GM18519 (cell line): Measurements from ENCODE around the gene EPHA5.

Experiments used
- ATAC-seq: cut with Tn5 transposase; IDR thresholded peaks from one replicate; pipeline ENCODE4 v1.9.1; 2021; ENCODE audit warnings: mild to moderate bottlenecking, moderate library complexity; ENCODE audit not compliant: unreplicated experiment, low FRiP score

Gene EPHA5

DNA sequence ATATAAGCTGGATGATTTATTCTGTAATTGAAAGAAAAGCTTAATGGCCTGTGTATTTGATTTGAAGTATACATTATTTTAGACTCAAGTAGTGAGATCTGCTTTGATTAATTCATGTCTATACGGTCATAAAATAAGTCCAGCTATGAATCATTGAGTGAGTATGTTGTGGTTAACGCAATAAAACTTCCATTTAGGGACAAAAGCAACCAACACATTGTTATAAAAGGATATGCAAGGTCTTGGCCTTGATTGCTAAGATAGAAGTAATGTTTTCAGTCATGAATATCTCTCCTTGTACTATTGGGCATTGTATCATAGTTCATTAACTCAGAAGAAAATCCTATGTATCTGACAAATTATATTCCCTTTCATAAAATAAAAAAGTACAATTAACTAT, 162.1 kb downstream of the EPHA5 start:
- no peak for ATAC-seq

DNA sequence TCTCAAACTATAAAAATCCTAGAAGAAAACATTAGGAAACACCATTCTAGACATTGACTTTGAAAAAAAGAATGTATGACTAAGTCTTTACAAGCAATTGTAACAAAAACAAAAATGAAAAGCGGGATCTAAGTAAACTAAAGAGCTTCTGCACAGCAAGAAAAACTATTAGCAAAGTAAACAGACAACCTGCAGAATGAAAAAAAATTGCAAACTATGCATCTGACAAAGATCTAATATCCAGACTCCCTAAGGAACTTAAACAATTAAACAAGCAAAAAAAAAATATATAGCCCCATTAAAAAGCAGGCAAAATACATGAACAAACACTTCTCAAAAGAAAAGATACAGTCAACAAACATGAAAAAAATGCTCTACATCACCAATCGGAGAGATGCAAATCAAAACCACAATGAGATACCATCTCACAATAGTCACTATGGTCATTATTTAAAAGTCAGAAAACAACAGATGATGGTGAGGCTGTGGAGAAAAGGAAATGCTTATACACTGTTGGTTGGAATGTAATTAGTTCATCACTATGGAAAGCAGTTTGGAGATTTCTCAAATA, 168.1 kb downstream of the EPHA5 start:
- no peak for ATAC-seq

- no peak for ATAC-seq
These were observed 171.7 kb downstream of the EPHA5 start for GRCh38 chr4:65498606-65499005.

GRCh38 chr4:65495439-65495838, 174.8 kb downstream of the EPHA5 start:
- ATAC-seq, result no peak

- ATAC-seq, result no peak
These were observed 187.9 kb downstream of the EPHA5 start for GRCh38 chr4:65482410-65482809.

GRCh38 chr4:65472531-65472930, 197.8 kb downstream of the EPHA5 start:
- no peak for ATAC-seq

GRCh38 chr4:65467068-65467680, 203.1 kb downstream of the EPHA5 start:
- no peak for ATAC-seq

- ATAC-seq, result no peak
These were observed 208.5 kb downstream of the EPHA5 start for GRCh38 chr4:65461781-65462180.

DNA sequence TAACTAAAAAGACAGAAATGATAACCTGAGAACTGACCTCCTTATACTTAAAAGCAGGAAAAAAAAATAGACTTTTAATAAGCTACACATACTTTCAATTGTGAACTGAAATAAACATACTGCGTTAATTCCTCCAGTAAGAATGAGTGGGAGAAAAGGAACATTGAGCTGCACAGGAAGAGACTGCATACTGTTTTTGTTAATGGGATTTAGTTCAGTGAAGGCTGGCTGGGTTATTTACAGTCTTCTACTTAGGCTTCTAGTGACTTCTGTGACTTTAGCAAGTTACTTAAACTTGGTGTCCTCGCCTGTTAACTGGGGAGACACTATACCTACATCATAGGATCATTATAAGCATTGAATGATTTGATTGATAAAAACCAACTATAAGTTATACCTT, 213.3 kb downstream of the EPHA5 start:
- ATAC-seq, result no peak

GRCh38 chr4:65456579-65456978, 213.7 kb downstream of the EPHA5 start:
- ATAC-seq, result no peak

- ATAC-seq, result no peak
These were observed 216.9 kb downstream of the EPHA5 start for GRCh38 chr4:65453398-65453797.

- ATAC-seq, result no peak
These were observed 219.4 kb downstream of the EPHA5 start for GRCh38 chr4:65450899-65451298.

DNA sequence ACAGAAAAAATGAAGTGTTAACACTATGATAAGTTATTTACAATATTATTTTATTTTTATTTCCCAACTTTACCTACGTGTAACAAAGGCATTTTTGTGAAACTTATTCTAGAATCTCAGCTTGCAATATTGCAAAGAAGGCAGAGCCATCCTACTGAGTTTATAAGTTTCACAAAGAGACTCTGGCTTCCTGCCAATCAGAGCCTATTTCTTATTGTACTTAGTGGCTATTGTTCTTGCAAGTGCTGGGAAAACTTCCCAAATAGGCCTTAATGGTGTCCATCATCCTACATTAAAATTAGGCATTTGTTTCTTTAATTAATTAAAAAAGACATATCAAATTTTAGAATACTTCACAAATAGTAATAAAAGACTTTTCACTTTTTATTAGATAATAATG, 233.2 kb downstream of the EPHA5 start:
- ATAC-seq, result no peak

DNA sequence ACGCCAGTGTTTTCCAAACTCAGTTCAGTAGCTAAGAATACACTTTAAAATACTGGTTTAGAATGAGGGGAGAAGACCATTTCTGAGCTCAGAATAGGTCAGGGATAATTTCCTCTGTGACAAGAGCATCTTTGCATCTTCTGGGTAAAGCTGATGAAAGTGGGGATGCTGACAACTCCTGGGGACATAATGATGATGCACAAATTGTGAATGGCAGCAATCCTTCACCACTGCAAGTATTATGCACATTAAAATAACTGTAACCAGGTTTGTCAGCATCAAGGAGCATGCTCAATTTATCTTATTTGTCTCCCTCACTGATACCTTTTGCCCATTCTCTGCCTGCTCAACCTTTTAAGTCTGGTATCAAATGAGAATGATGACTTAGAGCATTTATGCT, 248.2 kb downstream of the EPHA5 start:
- ATAC-seq, result no peak

- ATAC-seq, result no peak
These were observed 250.3 kb downstream of the EPHA5 start for GRCh38 chr4:65420036-65420435.

- ATAC-seq, result no peak
These were observed 253.4 kb downstream of the EPHA5 start for GRCh38 chr4:65416891-65417290.

GRCh38 chr4:65407483-65407882, 262.8 kb downstream of the EPHA5 start:
- no peak for ATAC-seq

DNA sequence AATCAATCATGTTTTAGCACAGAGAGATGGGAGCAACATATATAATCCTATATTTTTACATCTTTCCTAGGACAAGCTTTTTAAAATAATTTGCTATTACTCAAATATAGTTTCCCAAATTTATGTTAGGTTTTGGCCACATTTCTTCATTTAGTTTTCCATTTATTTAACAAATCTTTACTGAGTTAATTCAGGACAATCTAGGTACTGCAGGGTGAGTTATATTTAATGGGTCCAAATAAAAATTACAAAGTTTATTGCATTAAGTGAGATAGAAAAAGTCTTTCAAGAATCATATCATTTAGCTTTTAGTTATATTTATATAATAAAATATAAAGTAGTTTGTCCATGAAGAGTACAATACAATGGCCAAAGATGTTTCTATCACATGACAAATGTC, 269.2 kb downstream of the EPHA5 start:
- ATAC-seq, result no peak

DNA sequence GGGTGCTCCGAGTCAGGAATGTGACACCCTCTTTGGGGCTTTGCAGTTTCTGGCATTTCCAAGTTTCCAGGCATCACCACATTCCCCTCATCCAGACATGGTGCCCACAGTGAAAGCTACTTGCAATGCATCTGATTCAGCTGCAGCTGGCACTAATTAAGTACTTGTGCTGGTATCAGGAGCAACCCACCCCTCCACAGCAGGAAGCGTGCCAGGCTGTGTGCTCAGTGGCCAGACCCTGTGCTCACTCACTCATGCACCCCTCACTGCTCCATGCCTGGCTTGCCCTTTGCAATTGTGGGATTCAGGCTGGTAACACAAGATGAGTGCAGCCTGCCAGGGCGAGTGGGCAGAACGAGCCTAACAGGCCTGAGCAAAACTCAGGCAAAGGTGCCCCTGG, 271.2 kb downstream of the EPHA5 start:
- ATAC-seq, result no peak

DNA sequence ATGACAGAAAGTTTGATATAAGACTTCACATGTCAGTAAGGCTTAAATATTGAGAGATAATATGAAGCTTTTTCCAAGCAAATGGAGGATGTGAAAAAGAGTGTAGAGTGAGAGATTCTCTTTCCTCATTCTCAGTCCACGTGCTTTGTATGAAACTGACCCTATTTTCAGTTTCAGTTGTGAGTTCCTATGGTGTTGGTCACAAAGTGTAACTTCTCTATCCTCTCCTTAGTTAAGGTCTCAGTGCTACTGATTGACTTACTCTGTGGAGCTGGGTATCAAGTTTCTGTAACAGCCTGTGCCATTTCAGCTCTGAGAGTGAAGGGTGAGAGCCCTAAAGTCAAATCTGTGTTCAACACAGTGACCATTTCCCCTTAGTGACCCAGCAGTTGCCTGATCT, 277.2 kb downstream of the EPHA5 start:
- no peak for ATAC-seq

- ATAC-seq, result no peak
These were observed 277.8 kb downstream of the EPHA5 start for GRCh38 chr4:65392488-65392887.

DNA sequence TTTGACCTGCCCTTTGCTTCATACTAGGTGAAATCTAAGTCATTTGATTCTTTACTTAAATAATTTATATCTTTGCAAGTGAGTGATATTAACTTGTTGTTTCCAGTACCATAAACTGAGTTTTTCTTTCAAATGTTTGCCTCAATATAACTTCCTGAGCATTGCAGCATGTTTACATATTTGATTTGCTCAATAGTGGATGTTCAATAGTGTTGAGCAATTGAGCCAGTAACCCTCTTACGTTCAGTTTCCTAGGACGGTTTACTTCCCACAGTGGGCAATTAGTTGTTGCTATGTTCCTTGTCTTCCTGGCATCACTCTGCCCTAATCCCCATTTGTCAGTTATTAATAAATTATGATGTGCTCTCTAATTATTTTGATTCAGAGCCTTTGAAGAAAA, 278.5 kb downstream of the EPHA5 start:
- ATAC-seq, result no peak

GRCh38 chr4:65391382-65391781, 278.9 kb downstream of the EPHA5 start:
- ATAC-seq, result no peak
